HG03280 (cell line): ENCODE data around the gene ERC2.
A peak's percentile ranks its signal among the peaks of the same experiment; 100 is the strongest.

ENCODE experiments used
- ATAC-seq: cut with Tn5 transposase; IDR thresholded peaks from one replicate; pipeline ENCODE4 v1.9.1; 2021; ENCODE audit warnings: mild to moderate bottlenecking, moderate library complexity; ENCODE audit not compliant: unreplicated experiment

The ERC2 gene

GRCh38 chr3:55636300-55637195 lies 831.7 kb downstream of the ERC2 start:
- ATAC-seq, result no peak

- ATAC-seq, result no peak
These were observed 833.9 kb downstream of the ERC2 start for GRCh38 chr3:55634345-55634744.

DNA sequence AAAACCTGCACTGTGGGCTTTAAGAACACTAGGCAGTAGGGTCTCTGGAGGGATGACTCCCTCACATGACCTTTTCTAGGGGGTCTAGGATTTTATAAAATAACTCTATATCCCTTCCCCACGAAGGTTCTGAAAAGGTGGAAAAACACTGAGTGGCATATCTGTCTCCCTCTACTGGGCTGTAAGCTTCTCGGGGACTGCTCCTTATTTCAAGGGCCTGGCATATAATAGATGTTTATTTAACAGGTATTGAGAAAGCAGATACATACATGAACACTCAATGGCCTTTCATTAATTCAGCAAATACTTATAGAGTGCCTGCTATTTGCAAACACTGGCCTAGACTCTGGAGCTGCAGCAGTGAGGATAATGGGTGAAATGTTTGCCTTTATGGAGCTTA lies 834.9 kb downstream of the ERC2 start:
- ATAC-seq, result no peak

DNA sequence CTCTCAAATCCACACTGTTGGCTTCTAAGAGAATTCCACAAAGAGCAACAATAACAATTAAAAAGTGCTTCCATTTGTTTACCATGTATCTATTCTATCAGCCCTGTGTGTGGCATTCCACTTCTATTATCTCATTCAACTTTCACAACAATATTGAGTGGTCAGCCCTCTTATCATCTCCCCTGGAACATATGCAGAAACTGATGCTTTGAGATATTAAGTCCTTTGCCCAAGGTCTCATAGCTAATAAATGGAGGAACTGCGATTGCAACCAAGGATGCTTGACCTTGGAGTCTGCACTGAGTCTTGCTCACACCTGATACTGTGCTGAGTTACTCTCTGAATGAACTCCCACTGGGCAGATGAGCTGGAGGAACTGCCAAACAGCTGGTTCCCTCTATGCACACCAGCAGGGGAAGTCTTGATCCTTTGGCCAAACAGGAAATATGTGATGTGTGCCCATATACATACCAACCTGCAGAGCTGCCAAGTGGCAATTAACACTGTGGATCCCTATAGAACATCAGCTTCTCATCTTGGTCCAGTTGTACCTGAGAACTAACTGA lies 836.4 kb downstream of the ERC2 start:
- ATAC-seq, result no peak

GRCh38 chr3:55630921-55631299 lies 837.4 kb downstream of the ERC2 start:
- ATAC-seq, result no peak

DNA sequence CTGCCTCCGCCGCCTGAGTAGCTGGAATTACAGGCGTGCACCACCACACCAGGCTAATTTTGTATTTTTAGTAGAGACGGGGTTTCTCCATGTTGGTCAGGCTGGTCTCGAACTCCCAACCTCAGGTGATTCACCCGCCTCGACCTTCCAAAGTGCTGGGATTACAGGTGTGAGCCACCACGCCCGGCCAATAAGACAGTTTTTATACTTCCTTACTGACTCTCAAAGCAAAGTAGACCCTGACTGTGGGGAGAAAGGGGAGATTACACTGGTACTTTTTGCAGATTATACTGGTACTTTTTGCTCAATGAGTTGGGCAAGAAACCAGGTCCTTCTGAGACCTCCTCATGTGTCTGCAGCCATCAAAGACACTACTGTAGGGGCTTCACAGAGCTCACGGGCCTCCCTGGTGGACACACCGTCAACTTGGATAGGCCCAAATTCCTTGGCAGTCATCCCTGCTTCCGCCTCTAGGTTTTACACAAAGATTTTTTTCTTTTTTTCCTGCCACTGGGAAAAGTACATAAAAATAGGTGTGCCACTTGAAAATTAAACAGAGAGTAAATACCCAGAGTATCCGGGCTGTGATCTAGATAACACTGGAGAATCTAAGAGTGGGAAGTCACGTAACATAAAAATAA lies 837.9 kb downstream of the ERC2 start:
- ATAC-seq, result no peak

DNA sequence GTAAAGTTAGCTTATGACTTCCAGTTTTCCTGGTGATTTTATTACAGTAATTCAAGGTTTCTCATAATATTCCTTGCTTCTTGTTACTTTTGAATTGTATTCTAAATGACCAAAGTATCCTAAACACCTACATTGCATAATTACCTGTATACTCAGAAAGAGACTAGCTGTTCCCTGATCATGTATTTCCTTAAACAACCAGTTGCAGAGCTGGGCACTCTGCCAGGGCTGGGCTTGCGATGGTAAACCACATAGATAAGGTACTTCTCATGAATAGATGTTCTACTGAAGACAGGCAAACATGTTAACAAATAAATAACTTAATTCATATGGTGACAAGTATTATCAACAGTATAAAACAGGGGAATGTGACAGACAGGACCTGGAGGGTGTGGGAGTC lies 838.8 kb downstream of the ERC2 start:
- ATAC-seq, result no peak

GRCh38 chr3:55626279-55626665 lies 842.0 kb downstream of the ERC2 start:
- no peak for ATAC-seq

DNA sequence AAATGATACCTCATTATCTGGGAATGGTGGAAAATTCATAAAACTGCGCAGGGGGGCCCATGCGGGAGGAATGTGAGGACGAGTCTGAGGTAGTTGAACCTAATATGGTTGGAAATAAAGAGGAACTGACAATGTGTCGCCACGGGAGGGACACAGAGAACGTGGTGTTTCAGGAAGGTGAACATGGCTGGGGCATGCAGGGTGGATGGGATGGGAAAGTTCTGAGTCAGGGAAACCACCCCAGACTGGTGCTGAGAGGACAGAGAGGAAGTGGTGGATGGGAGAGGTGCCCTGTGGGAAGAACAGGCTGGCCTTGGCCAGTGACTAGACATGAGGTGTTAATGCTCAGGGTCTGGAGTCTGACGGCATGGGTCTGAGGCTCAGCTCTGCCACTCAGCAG lies 844.0 kb downstream of the ERC2 start:
- no peak for ATAC-seq

- ATAC-seq, result no peak
These were observed 844.5 kb downstream of the ERC2 start for GRCh38 chr3:55623786-55624185.

- no peak for ATAC-seq
These were observed 845.5 kb downstream of the ERC2 start for GRCh38 chr3:55622733-55623132.

DNA sequence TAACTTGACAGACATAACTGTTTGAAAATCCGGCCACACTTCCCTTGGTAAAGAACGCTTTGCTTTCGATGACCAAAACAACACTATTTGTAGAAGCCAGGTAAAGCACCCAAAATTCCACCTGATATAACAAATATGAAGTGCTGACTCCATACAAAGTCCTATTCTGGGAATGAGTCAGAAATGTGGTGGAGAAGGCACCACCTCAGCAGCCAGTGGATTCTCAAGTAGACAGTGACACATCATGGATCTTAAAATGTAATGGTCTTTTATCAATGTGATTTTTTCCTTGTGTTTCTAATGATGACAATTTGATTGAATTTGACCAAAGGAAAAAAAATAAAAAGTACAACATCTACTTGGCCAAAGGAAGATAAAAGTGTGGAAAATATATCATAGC lies 846.2 kb downstream of the ERC2 start:
- ATAC-seq, result no peak

DNA sequence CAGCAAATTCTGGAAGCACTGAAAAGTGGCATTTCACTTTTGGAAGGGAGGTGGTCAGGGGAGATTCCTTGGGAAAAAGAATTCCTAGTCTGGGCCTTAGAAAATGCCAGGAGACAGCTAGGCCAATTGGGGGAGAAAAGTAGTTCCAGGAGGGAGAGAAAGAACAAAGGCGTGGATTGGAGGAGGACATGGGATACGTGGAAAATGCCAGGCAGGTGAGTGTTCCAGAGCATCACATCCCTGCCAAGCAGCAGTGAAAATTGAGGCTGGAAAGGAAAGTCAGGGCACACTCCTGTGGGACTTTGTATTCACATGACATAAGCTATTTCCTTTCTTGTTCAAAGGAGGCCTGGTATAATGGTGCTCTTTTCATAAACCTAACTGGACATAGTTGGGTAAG lies 846.6 kb downstream of the ERC2 start:
- ATAC-seq, result no peak

DNA sequence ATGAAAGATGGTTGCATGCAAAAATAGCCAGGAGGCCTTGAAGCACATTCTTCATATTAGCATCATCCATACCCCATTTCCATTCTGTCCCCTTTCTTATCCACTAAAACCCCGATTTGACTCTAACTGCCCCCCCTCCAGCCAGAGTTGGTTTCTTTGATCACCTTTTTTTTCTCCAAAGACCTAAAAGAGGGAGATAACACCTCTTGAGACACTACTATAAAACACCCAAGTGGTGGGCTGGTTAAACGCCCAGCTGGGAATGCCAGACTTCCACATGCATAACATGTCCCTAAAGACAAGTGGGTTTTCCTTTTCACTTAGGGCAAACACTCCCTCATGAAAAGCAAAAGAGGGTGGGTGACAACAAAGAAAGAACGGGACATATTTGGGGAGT lies 847.2 kb downstream of the ERC2 start:
- no peak for ATAC-seq

DNA sequence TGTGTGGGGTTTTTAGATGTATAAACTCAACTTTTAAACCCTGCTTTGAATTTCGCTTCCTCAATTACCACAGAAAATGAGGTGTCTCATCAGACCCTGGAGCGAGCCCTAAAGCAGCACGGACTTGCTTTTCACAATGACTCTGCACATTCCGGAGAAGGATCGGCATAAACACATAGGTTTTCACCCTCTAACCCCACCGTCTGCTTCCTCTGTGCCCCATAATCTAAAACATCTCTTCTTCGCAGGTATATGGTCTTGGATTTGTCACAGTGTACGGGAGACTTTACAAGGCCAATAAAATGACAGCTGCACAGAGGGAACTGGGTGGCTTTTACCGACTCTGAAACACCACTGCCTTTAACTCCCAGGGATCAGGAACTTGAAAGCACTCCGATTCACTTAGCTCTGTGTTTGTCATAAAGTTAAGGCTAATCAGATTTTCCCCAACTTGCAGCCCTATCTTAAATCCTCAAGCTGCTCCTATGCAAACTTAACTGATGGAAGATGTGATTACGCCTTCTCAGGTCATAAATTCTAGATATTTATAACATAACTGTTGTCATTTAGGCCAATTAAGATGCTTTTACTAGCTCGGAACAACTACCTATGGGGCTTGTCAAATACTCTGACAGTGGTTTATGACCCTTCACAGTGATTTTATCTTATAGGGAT lies 847.8 kb downstream of the ERC2 start:
- ATAC-seq, result no peak

DNA sequence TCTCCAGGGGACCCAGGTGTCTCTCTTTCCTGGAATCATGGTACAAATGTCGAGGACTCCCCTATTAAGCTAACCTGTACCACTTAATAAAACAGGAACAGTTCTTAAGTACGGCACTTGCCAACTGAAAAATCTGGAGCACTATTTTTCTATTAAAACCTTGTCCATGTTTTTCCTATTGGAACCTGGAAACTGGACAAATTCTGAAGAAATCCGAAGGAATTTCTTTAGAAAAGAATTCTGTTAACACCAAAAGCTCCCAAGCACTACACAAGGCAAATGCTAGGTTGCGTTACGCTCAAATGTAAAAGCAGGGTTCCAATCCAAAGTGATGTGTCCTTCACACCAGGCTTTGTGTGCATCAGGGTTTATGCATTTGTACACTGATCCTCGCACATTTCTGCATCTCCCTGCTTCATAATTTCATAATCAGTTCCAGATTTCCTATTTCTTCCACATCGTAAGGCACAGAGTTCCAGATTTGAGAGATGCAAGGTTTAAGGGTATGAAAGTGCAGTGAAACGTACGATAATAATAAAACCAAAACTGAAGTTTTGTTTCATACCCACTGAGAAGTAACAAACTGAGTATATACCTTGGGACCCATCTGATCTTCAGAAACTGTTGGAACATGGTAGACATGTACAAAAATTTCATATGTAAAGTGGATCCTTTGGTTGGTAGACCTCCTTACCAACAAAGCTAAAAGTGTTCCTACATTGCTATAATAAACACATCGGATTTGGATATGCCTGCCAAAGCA lies 849.0 kb downstream of the ERC2 start:
- peak; percentile 60 for ATAC-seq

DNA sequence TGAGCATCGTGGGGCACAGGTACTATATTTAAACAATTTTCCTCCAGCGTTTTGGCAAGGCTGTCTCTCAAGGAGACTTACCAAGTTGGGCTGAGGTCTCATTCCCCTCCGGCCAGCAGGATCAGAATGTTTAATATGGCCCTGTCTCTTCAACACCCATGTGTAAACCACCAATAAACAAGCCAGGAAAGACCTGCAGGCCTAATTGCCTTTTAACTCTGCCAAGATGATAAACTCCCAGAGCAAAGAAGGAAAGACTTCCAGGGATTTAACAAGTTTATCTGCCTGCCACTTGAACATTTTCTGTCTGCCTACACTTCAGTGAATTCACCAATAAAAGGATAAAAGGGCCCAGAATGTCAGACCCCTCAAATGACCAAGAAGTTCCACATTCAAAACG lies 850.9 kb downstream of the ERC2 start:
- ATAC-seq, result no peak

DNA sequence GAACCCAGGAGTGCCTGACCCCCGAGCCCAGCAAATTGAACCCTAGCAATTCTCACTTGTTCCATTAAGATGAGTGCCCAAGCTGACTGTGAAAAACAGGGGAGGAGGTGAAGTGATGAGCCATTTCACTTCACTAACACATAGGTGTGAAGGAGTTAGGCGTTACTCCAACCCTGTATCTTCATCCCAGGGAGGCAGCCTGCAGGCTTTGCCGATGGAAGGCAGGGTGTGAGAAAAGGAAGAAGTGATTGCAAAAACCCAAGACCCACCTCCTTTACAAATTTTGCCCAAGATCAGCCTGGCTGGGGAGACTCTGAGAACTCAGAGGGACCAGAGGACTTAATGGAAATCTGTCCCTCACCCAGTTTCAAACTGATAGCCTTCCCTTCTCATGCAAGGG lies 851.5 kb downstream of the ERC2 start:
- no peak for ATAC-seq

- ATAC-seq, result no peak
These were observed 852.5 kb downstream of the ERC2 start for GRCh38 chr3:55615694-55616295.

DNA sequence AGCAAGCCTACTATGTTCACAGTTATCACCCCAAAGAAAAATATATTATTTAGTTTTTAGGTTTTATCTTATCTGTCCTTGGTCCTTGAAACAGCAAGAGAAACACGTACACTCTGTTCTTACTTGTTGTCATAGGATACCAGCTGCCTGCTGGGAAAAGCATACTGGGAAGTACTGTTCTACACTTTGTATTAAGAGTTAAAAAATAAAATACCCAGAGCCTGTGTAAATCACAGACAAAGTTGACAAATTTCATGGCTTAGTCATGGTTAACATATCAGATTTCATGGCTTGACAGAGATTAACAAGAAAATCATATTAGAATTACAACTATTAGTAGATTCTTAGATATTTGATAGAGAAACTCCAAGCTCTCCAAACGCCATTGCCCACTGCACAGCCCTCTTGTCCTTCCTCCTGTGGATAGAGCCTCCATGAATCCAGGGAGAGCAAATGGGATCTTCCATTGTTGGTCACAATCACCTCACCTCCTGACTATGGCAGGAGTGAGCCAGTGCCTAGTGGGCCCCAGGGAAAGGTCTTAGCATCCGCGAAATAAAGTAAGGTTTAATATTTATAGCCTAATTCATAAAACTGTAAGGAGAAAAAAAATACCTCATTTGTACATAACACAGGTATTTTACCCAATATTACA lies 853.1 kb downstream of the ERC2 start:
- ATAC-seq, result no peak
